Prostate gland (tissue), 2 donors: ENCODE results near the gene TSPAN11. TPM values are rescaled to one million over a fixed set of nuclear protein-coding genes. Genes with fewer than 3 reads are reported as not detected.

Experiments
- DNase-seq: peaks from one replicate; pipeline ENCODE4 v3.0.0-alpha.2; 2019; ENCODE audit warnings: low spot score
- H3K27ac ChIP-seq, 2 donors: fragments of 200-600 bp; sonication (generic); 2 replicates each; pipeline ENCODE4 v1.5.1; 2017 to 2019
- H3K27me3 ChIP-seq: fragments of 200-600 bp; sonication (generic); replicated peaks from 2 replicates; pipeline ENCODE4 v1.5.1; 2019; ENCODE audit not compliant: insufficient read depth
- H3K36me3 ChIP-seq, 2 donors: fragments of 200-600 bp; sonication (generic); 1 replicate in 1 of 2; 2 replicates in 1 of 2; pipeline versions ENCODE4 v1.5.1 to v1.8.1; 2017 to 2019
- H3K4me1 ChIP-seq: fragments of 200-600 bp; sonication (generic); replicated peaks from 2 replicates; pipeline ENCODE4 v1.5.1; 2019
- H3K4me3 ChIP-seq, 2 donors: fragments of 200-600 bp; sonication (generic); 2 replicates each; pipeline ENCODE4 v1.5.1; 2017 to 2019
- H3K9me3 ChIP-seq: fragments of 200-600 bp; sonication (generic); 2 replicates; pipeline ENCODE4 v1.5.1; 2017
- CTCF ChIP-seq, 4 experiments: fragments of 200-600 bp in 2 of 4; fragments of 450-650 bp in 2 of 4; sonication (generic) in 2 of 4; IDR thresholded peaks; 1 replicate in 3 of 4; 2 replicates in 1 of 4; pipeline ENCODE4 v1.5.1; 2016 to 2019; ENCODE audit warnings: antibody characterized with exemption in 4 of 4, mild to moderate bottlenecking in 2 of 4, moderate library complexity in 2 of 4
- POLR2A ChIP-seq: fragments of 450-650 bp; IDR thresholded peaks from one replicate; pipeline ENCODE4 v1.6.1; 2016; ENCODE audit warnings: antibody characterized with exemption, mild to moderate bottlenecking
- POLR2AphosphoS5 ChIP-seq: sonication (generic); formaldehyde crosslinking; IDR thresholded peaks from one replicate; pipeline ENCODE4 v1.6.1; 2017; ENCODE audit warnings: antibody characterized with exemption
- WGBS: methylation state at CpG from one replicate; pipeline ENCODE4 v1.1.5; 2018; 5-methylcytosine and 5-hydroxymethylcytosine counted together
- intact Hi-C: fragments of 100-400 bp; cut with DNase I; formaldehyde crosslinking; loops from one replicate; pipeline ENCODE4 v1.14.2; 2022
- total RNA-seq, 2 donors: library from RNA; depleted of rRNA; stranded (reverse); fragments of >200 nt; gene quantifications; one replicate each; pipeline ENCODE4 v1.1.0, GENCODE V29; 2016

Gene TSPAN11
- total RNA-seq, 2 donors from 2014 or later, result 1.0 to 4.1 TPM

DNA sequence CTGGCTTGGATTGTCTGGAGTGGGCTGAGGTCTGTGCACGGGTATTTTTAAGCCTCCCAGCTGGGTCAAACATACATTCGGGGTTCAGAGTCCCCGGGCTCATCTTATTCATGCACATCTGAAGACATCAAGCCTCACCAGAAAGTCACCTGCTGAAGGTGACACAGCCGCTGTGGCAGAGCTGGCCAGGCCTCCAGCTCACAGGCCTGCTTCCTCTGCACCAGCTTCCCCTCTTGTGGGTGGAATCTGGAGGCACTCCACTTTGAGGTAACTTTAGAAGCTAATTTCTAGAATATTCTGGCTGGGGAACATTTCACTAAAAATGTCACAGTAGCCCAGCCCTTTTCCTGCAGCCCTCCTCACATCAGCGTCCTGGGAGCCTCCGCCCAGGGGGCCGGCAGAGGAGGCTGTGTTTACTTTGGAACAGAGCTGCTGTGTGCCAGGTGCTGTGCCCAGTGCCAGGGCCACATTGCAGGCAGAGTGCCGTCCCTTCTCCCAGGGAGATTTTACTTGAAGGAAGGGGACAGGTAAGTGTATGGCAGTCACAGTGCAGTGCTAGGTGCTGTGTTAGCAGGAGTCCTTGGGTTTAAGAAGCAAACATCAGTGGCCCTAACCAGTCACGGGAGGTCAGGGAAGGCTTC, 62.2 kb downstream of the TSPAN11 start:
- peak in 1 of 4 experiments; percentile 6 for TF ChIP-seq CTCF (IDR thresholded peaks at IDR 0.05)
- TF ChIP-seq POLR2A, result no peak
- TF ChIP-seq POLR2AphosphoS5, result peak; percentile 6
- peak; percentile 44 for DNase-seq
- intact Hi-C loops, result loop anchor here (2.0 kb wide), 1 partner anchor 138 kb away; no protein-coding TSS in a partner anchor
- Histone ChIP-seq H3K4me3 (no peak overlapping the region), H3K27ac (no peak overlapping the region), H3K27me3 (no peaks in the 10 kb centered on the region), H3K9me3 (no peaks in the 10 kb centered on the region), H3K4me1 (no peaks in the 10 kb centered on the region), H3K36me3 (no peaks in the 10 kb centered on the region)
- WGBS, result 44% methylated on average over 9 of the region's 9 CpGs

DNA sequence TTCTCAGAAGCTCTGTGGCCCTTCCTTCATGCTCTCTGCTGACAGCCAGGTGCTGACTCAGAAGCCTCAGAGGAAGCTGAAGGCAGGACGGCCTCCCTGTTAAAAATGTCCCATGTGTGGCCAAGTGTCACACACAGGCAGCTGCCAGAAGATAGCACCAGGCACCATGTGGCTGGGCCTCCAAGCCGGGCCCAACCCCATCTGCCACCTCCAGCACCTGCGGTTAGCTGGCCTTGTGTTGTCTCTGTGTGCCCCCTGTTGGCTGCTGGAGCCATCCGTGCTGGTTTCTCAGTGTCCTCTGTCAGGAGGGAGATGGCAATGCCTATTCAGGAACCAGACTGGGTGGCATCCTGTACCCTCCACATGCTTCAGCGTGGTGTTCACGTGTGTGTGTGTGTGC, 63.2 kb downstream of the TSPAN11 start:
- DNase-seq, result peak; percentile 26
- Histone ChIP-seq H3K27ac (no peak overlapping the region), H3K27me3 (no peaks in the 10 kb centered on the region), H3K9me3 (no peaks in the 10 kb centered on the region), H3K4me1 (no peaks in the 10 kb centered on the region), H3K36me3 (no peaks in the 10 kb centered on the region), H3K4me3 (no peak overlapping the region)
- intact Hi-C loops, result loop anchor here (2.0 kb wide), 1 partner anchor 139 kb away; no protein-coding TSS in a partner anchor
- 50% methylated on average over 6 of the region's 6 CpGs for WGBS
- TF ChIP-seq CTCF (IDR thresholded peaks at IDR 0.05) (peak in 2 of 4 experiments; percentile 23 to 37), POLR2AphosphoS5 (no peak)

DNA sequence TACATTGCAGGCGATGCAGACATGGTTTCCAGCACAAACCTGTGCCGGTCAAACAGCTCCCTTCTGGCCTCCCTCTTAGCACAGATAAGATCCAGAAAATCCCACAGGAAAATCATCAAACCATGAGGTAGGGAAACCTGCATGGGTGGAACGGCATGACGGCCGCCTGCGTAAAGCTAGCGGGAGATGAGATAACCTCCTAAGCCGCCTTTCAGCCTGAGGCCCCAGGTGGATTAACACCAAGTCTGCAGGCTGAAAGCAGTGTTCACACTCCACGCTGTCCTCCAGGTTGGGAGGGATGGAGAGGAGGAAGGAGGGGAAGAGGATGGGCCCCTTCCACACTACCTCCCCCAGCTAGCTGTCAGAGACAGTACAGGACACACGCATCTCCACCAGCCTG, 63.8 kb downstream of the TSPAN11 start:
- no peak for TF ChIP-seq CTCF (IDR thresholded peaks at IDR 0.05)
- TF ChIP-seq POLR2A, result no peak
- TF ChIP-seq POLR2AphosphoS5, result no peak
- no peaks in the 10 kb centered on the region for H3K9me3 ChIP-seq
- no peak overlapping the region for H3K27ac ChIP-seq
- WGBS, result 91% methylated on average over 10 of the region's 10 CpGs
- no peaks in the 10 kb centered on the region for H3K36me3 ChIP-seq
- H3K4me1 ChIP-seq, result no peaks in the 10 kb centered on the region
- DNase-seq, result no peak
- H3K27me3 ChIP-seq, result no peaks in the 10 kb centered on the region
- no peak overlapping the region for H3K4me3 ChIP-seq
- intact Hi-C loops, result no loop called here

GRCh38 chr12:30990776-30991175, 64.2 kb downstream of the TSPAN11 start:
- no peak for DNase-seq
- TF ChIP-seq POLR2AphosphoS5 (no peak), POLR2A (no peak), CTCF (IDR thresholded peaks at IDR 0.05) (no peak)
- no peak overlapping the region for H3K4me3 ChIP-seq
- WGBS, result 96% methylated on average over 3 of the region's 3 CpGs
- H3K4me1 ChIP-seq, result no peaks in the 10 kb centered on the region
- no peaks in the 10 kb centered on the region for H3K27me3 ChIP-seq
- H3K36me3 ChIP-seq, result no peaks in the 10 kb centered on the region
- no peak overlapping the region for H3K27ac ChIP-seq
- H3K9me3 ChIP-seq, result no peaks in the 10 kb centered on the region
- intact Hi-C loops, result no loop called here

- H3K36me3 ChIP-seq, result no peaks in the 10 kb centered on the region
- WGBS, result 90% methylated on average over 4 of the region's 4 CpGs
- no peak overlapping the region for H3K4me3 ChIP-seq
- DNase-seq, result no peak
- no peak overlapping the region for H3K27ac ChIP-seq
- TF ChIP-seq POLR2A, result no peak
- no peak for TF ChIP-seq CTCF (IDR thresholded peaks at IDR 0.05)
- TF ChIP-seq POLR2AphosphoS5, result no peak
- H3K4me1 ChIP-seq, result no peaks in the 10 kb centered on the region
- H3K9me3 ChIP-seq, result no peaks in the 10 kb centered on the region
- H3K27me3 ChIP-seq, result no peaks in the 10 kb centered on the region
- intact Hi-C loops, result no loop called here
Observed at GRCh38 chr12:30991466-30991865, 64.9 kb downstream of the TSPAN11 start.
